GM12891 (cell line): ENCODE results near the gene HOXD10.

Experiments used
- PAX5 ChIP-seq: IDR thresholded peaks from 2 replicates; pipeline ENCODE4 v1.6.1; 2011; ENCODE audit warnings: low read length, moderate library complexity, mild to moderate bottlenecking; ENCODE audit not compliant: insufficient read depth, severe bottlenecking
- POLR2A ChIP-seq: IDR thresholded peaks from 2 replicates; pipeline ENCODE4 v1.6.1; 2011; ENCODE audit warnings: low read depth, low read length, control low read depth
- POLR2AphosphoS5 ChIP-seq: IDR thresholded peaks from 2 replicates; pipeline ENCODE4 v1.6.1; 2011; ENCODE audit warnings: low read depth, low read length, control low read depth
- SPI1 ChIP-seq: IDR thresholded peaks from 2 replicates; pipeline ENCODE4 v1.6.1; 2011; ENCODE audit warnings: low read depth, low read length, control low read depth
- TAF1 ChIP-seq: IDR thresholded peaks from 2 replicates; pipeline ENCODE4 v1.6.1; 2011; ENCODE audit warnings: low read depth, low read length, control low read depth

GRCh38 chr2:176128172-176128981 lies 11.8 kb downstream of the HOXD10 start:
- TF ChIP-seq POLR2A (no peak), TAF1 (no peak), PAX5 (no peak), POLR2AphosphoS5 (no peak), SPI1 (no peak)
